Karpas-422 (cell line): ENCODE data around the gene REG1A. TPM values are rescaled to one million over a fixed set of nuclear protein-coding genes. Genes with fewer than 3 reads are reported as not detected.

Experiments
- DNase-seq: peaks from one replicate; pipeline ENCODE4 v3.0.0-alpha.2; 2015
- H2AFZ ChIP-seq: fragments of 200-600 bp; sonication (generic); 2 replicates; pipeline ENCODE4 v1.6.1; 2014; ENCODE audit warnings: antibody characterized with exemption, low read length, mixed read lengths
- H3K27ac ChIP-seq: fragments of 200-600 bp; sonication (generic); 2 replicates; pipeline ENCODE4 v1.5.1; 2014; ENCODE audit warnings: mild to moderate bottlenecking, low read length, moderate library complexity
- H3K27me3 ChIP-seq: fragments of 200-600 bp; sonication (generic); 2 replicates; pipeline ENCODE4 v1.6.1; 2014; ENCODE audit warnings: low read length, mixed read lengths
- H3K36me3 ChIP-seq: fragments of 200-600 bp; sonication (generic); 2 replicates; pipeline ENCODE4 v1.6.1; 2014; ENCODE audit warnings: low read length, mixed read lengths; ENCODE audit not compliant: insufficient read depth
- H3K4me1 ChIP-seq: fragments of 200-600 bp; sonication (generic); 2 replicates; pipeline ENCODE4 v1.6.1; 2014; ENCODE audit warnings: mild to moderate bottlenecking, low read length, mixed read lengths
- H3K4me2 ChIP-seq: fragments of 200-600 bp; sonication (generic); 2 replicates; pipeline ENCODE4 v1.6.1; 2014; ENCODE audit warnings: low read length, low read depth, mild to moderate bottlenecking; ENCODE audit not compliant: poor library complexity, severe bottlenecking
- H3K4me3 ChIP-seq: fragments of 200-600 bp; sonication (generic); 2 replicates; pipeline ENCODE4 v1.5.1; 2014; ENCODE audit warnings: mild to moderate bottlenecking, antibody characterized with exemption, low read length, mixed read lengths
- H3K79me2 ChIP-seq: fragments of 200-600 bp; sonication (generic); 2 replicates; pipeline ENCODE4 v1.6.1; 2014; ENCODE audit warnings: mild to moderate bottlenecking, low read length, mixed read lengths
- H3K9ac ChIP-seq: fragments of 200-600 bp; sonication (generic); 2 replicates; pipeline ENCODE4 v1.6.0; 2014; ENCODE audit warnings: low read length
- H3K9me2 ChIP-seq: fragments of 200-600 bp; sonication (generic), shearing (Covaris generic); replicated peaks from 2 replicates; pipeline ENCODE4 v1.6.0; 2014; ENCODE audit warnings: mild to moderate bottlenecking, low read length, moderate library complexity; ENCODE audit not compliant: insufficient read depth
- H3K9me3 ChIP-seq: fragments of 300-700, 200-600 bp; sonication (generic); 2 replicates; pipeline ENCODE4 v1.6.1; 2014; ENCODE audit warnings: low read length, mixed read lengths
- H4K20me1 ChIP-seq: fragments of 200-600 bp; sonication (generic); 2 replicates; pipeline ENCODE4 v1.6.1; 2014; ENCODE audit warnings: mild to moderate bottlenecking, antibody characterized with exemption, low read length, low read depth; ENCODE audit not compliant: insufficient read depth
- total RNA-seq: library from RNA; depleted of rRNA; stranded (reverse); fragments of >200 nt; shearing (Covaris generic); gene quantifications from 2 replicates; pipeline ENCODE4 v1.2.3, GENCODE V29; 2014; ENCODE audit warnings: low replicate concordance; rRNA removed

Gene REG1A
- not detected in 2 replicates for total RNA-seq

- Histone ChIP-seq H3K4me2 (no peak within 1 kb of the TSS), H3K27me3 (no peaks in the 10 kb centered on the region), H3K4me3 (no peak within 1 kb of the TSS), H4K20me1 (no peaks in the 10 kb centered on the region), H3K27ac (no peak within 1 kb of the TSS), H3K36me3 (no peaks in the 10 kb centered on the region), H3K79me2 (no peaks in the 10 kb centered on the region), H3K9ac (no peak within 1 kb of the TSS), H3K4me1 (no peaks in the 10 kb centered on the region; the same call in 1 of the 2 replicates), H2AFZ (no peak within 1 kb of the TSS), H3K9me3 (no peaks in the 10 kb centered on the region), H3K9me2 (no peaks in the 10 kb centered on the region)
- no peak for DNase-seq
Observed at GRCh38 chr2:79120194-79120713, at the start of gene REG1A. Gene REG1A, plus strand, starts transcription at chr2:79120488. Its CDS starts 374 bp downstream, at chr2:79120862.

GRCh38 chr2:79071078-79071477, 49.2 kb upstream of the REG1A start:
- H3K9me3 ChIP-seq = no peaks in the 10 kb centered on the region
- H3K9me2 ChIP-seq = no peaks in the 10 kb centered on the region
- H3K4me3 ChIP-seq = no peak overlapping the region
- no peaks in the 10 kb centered on the region for H3K4me1 ChIP-seq
- DNase-seq = no peak
- H3K36me3 ChIP-seq = no peaks in the 10 kb centered on the region
- no peak overlapping the region for H3K4me2 ChIP-seq
- H2AFZ ChIP-seq = no peak overlapping the region
- H3K9ac ChIP-seq = no peak overlapping the region
- no peaks in the 10 kb centered on the region for H3K27me3 ChIP-seq
- H4K20me1 ChIP-seq = no peaks in the 10 kb centered on the region
- no peak overlapping the region for H3K27ac ChIP-seq
- no peaks in the 10 kb centered on the region for H3K79me2 ChIP-seq

GRCh38 chr2:79082987-79083386, 37.3 kb upstream of the REG1A start:
- Histone ChIP-seq H3K9me2 (no peaks in the 10 kb centered on the region), H3K9me3 (no peaks in the 10 kb centered on the region), H3K79me2 (no peaks in the 10 kb centered on the region), H3K4me1 (peaks cover 4% of the 10 kb centered on the region), H3K4me3 (no peak overlapping the region), H3K4me2 (no peak overlapping the region), H2AFZ (no peak overlapping the region), H3K9ac (no peak overlapping the region), H3K36me3 (no peaks in the 10 kb centered on the region), H4K20me1 (no peaks in the 10 kb centered on the region), H3K27me3 (no peaks in the 10 kb centered on the region), H3K27ac (no peak overlapping the region)
- DNase-seq = no peak

- Histone ChIP-seq H3K9me2 (no peaks in the 10 kb centered on the region), H3K27me3 (no peaks in the 10 kb centered on the region), H3K9me3 (no peaks in the 10 kb centered on the region), H3K4me2 (no peak overlapping the region), H3K36me3 (no peaks in the 10 kb centered on the region), H3K27ac (no peak overlapping the region), H3K79me2 (no peaks in the 10 kb centered on the region), H2AFZ (no peak overlapping the region), H3K9ac (no peak overlapping the region), H3K4me1 (peaks cover 4% of the 10 kb centered on the region), H4K20me1 (no peaks in the 10 kb centered on the region), H3K4me3 (no peak overlapping the region)
- DNase-seq = no peak
Observed at GRCh38 chr2:79083597-79084251, 36.6 kb upstream of the REG1A start.

- no peaks in the 10 kb centered on the region for H3K9me2 ChIP-seq
- peaks cover 3% of the 10 kb centered on the region for H3K4me1 ChIP-seq
- H3K79me2 ChIP-seq = no peaks in the 10 kb centered on the region
- DNase-seq = no peak
- no peaks in the 10 kb centered on the region for H3K36me3 ChIP-seq
- no peak overlapping the region for H3K9ac ChIP-seq
- H3K4me3 ChIP-seq = no peak overlapping the region
- H3K9me3 ChIP-seq = no peaks in the 10 kb centered on the region
- no peaks in the 10 kb centered on the region for H3K27me3 ChIP-seq
- no peak overlapping the region for H3K4me2 ChIP-seq
- no peak overlapping the region for H2AFZ ChIP-seq
- no peaks in the 10 kb centered on the region for H4K20me1 ChIP-seq
- H3K27ac ChIP-seq = no peak overlapping the region
Observed at GRCh38 chr2:79084495-79085135, 35.7 kb upstream of the REG1A start.

- Histone ChIP-seq H4K20me1 (no peaks in the 10 kb centered on the region), H3K4me3 (no peak overlapping the region), H3K9me2 (no peaks in the 10 kb centered on the region), H3K79me2 (no peaks in the 10 kb centered on the region), H3K9me3 (no peaks in the 10 kb centered on the region), H3K4me1 (no peaks in the 10 kb centered on the region), H3K36me3 (no peaks in the 10 kb centered on the region), H3K9ac (no peak overlapping the region), H3K4me2 (no peak overlapping the region), H3K27ac (no peak overlapping the region), H3K27me3 (no peaks in the 10 kb centered on the region), H2AFZ (no peak overlapping the region)
- no peak for DNase-seq
Observed at GRCh38 chr2:79085382-79085781, 34.9 kb upstream of the REG1A start.

GRCh38 chr2:79086255-79086654, 34.0 kb upstream of the REG1A start:
- no peak overlapping the region for H3K4me2 ChIP-seq
- H3K9ac ChIP-seq = no peak overlapping the region
- H3K4me3 ChIP-seq = no peak overlapping the region
- H2AFZ ChIP-seq = no peak overlapping the region
- H3K36me3 ChIP-seq = no peaks in the 10 kb centered on the region
- H3K27ac ChIP-seq = no peak overlapping the region
- no peaks in the 10 kb centered on the region for H4K20me1 ChIP-seq
- H3K4me1 ChIP-seq = no peaks in the 10 kb centered on the region
- no peaks in the 10 kb centered on the region for H3K79me2 ChIP-seq
- H3K9me2 ChIP-seq = no peaks in the 10 kb centered on the region
- H3K9me3 ChIP-seq = no peaks in the 10 kb centered on the region
- no peak for DNase-seq
- no peaks in the 10 kb centered on the region for H3K27me3 ChIP-seq

GRCh38 chr2:79087785-79088364, 32.4 kb upstream of the REG1A start, which contains the start of gene REG1B:
Gene REG1B, minus strand, starts transcription at chr2:79087993. Its CDS starts 381 bp downstream, at chr2:79087612.
- H3K4me2 ChIP-seq = no peak within 1 kb of the TSS
- H2AFZ ChIP-seq = no peak within 1 kb of the TSS
- no peaks in the 10 kb centered on the region for H3K79me2 ChIP-seq
- no peaks in the 10 kb centered on the region for H4K20me1 ChIP-seq
- H3K27ac ChIP-seq = no peak within 1 kb of the TSS
- H3K9me3 ChIP-seq = no peaks in the 10 kb centered on the region
- peaks cover 5% of the 10 kb centered on the region for H3K4me1 ChIP-seq
- no peaks in the 10 kb centered on the region for H3K36me3 ChIP-seq
- H3K9me2 ChIP-seq = no peaks in the 10 kb centered on the region
- H3K27me3 ChIP-seq = no peaks in the 10 kb centered on the region
- no peak for DNase-seq
- H3K9ac ChIP-seq = no peak within 1 kb of the TSS
- H3K4me3 ChIP-seq = no peak within 1 kb of the TSS
